Measurements from ENCODE around the gene XIAP.
"Not testable (repeated sequence)": the region's sequence is repeated elsewhere in the genome, so short reads cannot be mapped to it uniquely, and the experiment has no call there.

XIAP gene

DNA sequence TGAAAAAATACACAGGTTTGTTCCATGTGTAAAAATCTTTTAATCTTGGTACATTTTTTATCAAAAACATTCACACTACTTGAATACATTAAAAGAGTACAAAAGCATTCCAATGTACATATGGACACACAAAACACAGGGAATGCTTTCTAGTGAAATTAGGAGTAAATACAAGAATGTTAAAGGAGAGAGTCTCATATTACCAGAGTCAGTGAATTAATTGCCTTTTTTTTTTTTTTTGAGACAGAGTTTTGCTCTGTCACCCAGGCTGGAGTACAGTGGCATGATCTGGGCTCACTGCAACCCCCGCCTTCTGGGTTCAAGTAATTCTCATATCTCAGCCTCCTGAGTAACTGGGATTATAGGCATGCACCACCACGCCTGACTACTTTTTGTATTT, 17.0 kb downstream of the XIAP start:
- no peak for DNase-seq

DNA sequence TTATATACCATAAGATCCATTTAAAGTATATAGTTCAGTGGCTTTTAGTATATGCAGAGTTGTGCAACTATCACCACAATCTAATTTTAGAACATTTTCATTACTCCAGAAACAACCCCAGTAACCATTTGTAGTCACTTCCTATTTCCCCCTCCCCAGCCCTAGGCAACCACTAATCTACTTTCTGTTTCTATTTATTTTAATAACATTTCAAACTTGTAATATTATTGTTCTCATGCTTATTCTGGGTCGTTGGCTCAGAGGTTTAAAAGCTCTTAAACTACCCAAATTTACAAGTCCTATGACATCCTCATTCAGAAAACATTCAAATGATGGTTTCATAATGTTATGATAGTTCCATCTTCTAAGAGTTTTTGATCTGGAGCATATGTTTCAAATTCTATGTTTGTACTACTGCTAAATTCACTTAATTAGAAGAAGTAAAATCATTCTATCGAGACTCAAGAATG, 18.4 kb downstream of the XIAP start:
- DNase-seq, result peak; percentile 40

DNA sequence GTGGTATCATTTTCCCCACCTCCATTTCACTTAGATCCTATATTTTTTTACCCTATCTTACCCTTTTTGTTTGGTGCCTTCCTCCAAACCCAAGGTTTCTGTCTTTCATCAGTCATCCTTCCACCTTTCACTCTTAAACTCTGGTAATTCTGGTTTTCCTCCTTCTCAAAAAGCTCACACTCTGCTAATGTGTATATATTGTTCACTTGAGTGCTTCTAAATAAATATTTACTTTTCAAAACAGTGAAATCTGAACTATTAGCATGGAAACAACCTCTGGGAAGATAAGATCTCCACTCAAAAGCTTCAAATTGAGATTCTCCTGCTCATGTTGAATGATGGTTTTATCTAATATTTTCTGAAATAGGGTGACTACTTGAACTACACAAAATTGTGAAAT, 21.5 kb downstream of the XIAP start:
- DNase-seq, result no peak

DNA sequence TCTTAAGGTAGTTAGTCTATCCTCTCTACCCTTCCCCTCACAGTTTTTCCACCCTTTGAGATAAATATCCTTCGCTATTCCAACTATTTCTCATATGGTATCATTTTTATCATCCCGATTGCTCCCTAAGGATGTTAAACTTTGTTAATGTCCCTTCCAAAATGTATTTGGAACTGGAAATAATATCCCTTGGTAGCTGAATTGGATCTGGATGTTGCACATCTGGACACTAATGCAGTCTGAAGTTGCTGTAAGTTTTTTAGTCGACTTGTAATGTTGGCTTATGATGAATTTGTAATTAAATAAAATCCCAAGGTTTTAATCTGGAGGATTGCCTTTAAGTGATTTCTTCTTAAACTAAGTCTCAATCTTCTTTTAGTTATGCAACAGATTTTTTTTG, 22.5 kb downstream of the XIAP start:
- no peak for DNase-seq

DNA sequence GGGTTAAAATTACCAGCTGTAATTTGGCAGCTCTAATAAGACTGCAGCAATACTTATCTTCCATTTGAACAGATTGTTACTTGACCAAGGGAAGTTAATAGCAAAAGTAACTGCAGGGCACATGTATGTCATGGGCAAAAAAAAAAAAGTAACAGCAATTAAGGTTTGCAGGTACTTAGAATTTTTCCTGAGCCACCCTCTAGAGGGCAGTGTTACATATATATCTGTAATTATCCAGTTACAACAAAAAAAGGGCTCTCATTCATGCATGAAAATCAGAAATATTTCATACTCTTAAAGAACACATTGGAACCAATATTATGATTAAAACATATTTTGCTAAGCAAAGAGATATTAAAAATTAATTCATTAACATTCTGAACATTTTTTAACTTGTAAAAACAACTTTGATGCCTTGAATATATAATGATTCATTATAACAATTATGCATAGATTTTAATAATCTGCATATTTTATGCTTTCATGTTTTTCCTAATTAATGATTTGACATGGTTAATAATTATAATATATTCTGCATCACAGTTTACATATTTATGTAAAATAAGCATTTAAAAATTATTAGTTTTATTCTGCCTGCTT, 25.1 kb downstream of the XIAP start:
- peak; percentile 1 for DNase-seq

DNA sequence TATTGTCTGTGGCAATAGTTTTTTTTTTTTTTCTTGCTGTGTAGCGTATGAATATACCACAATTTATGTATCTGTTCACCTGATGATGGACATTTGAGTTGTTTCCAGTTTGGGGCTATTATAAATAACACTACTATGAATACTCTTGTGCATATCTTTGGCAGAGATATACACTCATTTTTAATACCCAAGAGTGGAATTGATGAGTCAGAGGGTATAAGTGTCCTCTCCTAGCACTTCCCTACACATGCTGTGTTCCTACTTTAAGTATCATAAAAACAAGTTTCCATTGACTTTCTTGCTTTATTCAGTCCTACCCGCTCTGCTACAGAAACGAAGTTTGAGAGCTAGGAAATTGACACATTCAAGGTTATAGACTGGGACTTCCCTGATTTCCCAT, 39.8 kb downstream of the XIAP start:
- no peak for DNase-seq

DNA sequence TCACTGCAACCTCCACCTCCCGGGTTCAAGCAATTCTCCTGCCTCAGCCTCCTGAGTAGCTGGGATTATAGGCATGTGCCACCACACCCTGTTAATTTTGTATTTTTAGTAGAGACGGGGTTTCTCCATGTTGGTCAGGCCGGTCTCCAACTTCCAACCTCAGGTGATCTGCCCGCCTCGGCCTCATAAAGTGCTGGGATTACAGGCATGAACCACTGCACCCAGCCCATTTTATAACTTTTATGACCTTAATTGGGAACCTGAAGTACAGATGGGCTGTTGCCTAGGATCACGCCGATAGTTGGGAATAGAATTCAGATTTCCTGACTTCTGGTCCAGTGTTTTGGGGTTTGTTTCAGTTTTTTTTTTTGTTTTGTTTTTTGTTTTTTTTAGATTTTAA, 43.4 kb downstream of the XIAP start:
- DNase-seq, result not testable (repeated sequence)

DNA sequence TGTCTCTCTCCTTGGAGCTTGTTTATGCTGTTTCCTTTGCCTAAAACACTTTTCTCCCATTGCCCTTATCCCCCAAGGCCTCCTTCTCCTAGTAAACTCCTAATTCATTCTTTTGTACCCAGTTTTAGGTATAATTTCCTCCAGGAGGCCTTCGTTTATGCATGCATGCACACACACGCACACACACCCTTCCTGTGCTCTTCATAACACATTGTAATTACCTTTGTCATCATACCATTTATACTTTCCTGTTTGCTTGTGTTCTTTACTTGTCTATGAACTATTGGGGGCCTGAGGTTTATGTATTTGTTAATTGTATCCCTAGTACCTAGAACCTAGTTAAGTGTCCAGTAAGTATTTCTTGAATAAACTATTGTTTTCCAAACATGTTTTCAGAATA, 45.5 kb downstream of the XIAP start:
- no peak for DNase-seq

DNA sequence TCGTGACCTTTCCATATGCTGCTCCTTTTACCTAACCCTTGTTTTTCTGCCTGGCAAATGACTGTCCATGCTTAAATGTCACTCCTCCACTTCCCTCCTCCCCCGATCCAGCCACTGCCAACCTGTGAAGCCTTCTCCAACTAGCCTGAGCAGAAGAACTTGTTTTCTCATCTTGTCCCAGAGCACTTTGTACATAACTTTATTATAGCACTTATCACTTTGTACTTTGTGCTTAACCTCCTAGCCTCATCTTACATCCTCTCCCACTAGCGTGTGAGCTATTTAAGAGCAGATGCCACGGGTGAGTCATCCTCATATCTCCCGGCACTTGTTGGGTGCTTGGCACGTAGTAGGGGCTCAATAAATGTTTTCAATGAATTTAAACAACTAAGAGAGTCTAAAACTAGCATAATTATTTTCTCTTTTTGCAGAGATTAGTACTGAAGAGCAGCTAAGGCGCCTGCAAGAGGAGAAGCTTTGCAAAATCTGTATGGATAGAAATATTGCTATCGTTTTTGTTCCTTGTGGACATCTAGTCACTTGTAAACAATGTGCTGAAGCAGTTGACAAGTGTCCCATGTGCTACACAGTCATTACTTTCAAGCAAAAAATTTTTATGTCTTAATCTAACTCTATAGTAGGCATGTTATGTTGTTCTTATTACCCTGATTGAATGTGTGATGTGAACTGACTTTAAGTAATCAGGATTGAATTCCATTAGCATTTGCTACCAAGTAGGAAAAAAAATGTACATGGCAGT, 46.9 kb downstream of the XIAP start:
- DNase-seq, result no peak

DNA sequence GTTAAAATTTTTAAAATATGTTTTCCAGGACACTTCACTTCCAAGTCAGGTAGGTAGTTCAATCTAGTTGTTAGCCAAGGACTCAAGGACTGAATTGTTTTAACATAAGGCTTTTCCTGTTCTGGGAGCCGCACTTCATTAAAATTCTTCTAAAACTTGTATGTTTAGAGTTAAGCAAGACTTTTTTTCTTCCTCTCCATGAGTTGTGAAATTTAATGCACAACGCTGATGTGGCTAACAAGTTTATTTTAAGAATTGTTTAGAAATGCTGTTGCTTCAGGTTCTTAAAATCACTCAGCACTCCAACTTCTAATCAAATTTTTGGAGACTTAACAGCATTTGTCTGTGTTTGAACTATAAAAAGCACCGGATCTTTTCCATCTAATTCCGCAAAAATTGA, 49.7 kb downstream of the XIAP start:
- peak; percentile 19 for DNase-seq

DNA sequence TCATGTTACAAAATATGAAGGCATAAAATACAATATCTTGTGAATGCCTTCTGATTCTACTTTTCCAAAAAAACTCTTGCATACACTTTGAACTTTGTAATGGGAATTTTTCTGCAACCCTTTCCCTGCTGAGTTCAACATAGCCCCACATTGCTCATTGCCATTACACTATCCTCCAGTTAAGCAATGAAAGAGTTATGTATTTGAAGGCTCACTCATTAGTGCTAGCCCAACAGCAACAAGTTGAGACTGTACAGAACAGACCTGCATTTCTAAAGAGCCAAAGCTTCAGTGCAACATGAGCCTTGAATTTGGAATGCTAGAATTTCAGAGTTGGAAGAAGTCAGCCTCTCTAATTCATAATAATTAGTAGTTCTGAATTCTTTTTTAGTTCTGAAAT, 57.2 kb downstream of the XIAP start:
- no peak for DNase-seq

DNA sequence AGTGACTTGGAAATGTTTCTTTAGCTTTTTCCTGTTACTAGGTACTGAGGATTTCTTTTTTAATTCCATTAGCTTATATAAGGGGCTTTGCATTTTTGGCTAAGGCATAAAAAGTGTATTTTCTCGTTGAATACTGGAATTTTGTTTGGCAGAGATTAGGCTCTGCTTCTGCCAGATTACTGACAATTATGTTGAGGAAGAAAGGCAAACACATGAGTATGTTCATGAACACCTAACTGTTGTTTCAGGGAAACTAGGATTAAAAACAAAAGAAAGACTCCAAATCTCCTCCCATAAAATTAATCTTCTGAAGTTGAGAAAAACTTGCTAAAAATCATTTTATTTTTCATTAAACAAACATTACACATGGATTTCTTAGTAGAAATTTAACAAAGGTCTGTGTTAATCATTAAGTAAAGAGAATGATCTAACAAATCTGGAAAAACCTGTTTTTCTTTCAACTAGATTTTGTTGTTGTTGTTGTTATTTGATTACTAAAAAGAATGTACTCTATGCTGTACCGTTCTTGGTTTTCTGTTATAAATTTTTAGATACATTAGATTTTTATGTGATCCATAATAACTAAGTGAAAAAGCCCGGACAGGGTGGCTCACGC, 58.4 kb downstream of the XIAP start:
- DNase-seq, result no peak

DNA sequence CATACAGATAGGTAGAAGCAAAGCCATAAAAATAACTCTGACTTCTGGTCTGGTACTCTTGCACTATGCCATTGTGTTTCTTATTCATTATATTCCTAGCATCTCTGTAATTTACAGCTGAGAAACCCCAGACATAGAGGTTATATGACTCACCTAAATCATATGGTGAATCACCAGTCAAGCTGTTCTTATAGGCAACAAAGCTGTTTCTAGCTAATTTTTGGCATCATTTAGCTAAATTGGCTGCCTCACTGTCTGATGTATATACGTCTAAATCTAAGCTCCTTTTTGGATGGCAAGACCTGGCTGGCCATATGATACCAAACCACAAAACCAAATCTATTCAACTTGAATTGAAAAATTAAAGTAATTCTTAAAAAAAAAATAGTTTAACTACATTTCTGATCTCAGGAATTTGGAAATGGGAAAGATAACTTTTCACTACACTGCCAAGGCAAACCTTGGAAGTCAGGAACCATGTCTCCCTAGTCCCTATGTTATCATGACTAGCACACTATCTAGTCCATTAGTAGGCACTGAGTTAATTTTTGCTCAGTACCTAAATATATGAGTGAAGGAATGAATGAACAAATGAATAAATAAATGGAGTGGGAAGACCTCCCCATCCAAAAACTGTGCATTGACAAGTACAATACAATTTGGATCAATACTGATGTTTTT, 60.4 kb downstream of the XIAP start:
- DNase-seq, result no peak

DNA sequence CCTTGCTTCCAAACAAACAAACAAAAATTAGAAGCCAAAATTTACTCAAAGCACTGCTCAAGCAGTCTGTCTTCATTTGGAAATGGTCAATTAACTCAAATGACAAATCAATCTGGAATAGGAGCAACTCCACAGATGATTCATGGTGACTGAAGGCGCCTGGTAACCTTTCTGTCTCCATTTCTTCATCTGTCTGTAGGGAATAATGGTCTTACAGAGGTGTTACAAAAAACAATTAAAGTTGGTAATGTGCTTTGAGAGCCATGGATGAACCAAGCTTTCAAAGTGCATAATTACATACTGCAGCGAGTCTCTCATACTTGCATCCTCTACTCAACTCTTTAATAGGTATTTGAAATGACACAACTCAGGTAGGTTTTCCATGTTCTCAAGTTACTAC, 63.4 kb downstream of the XIAP start:
- DNase-seq, result no peak

DNA sequence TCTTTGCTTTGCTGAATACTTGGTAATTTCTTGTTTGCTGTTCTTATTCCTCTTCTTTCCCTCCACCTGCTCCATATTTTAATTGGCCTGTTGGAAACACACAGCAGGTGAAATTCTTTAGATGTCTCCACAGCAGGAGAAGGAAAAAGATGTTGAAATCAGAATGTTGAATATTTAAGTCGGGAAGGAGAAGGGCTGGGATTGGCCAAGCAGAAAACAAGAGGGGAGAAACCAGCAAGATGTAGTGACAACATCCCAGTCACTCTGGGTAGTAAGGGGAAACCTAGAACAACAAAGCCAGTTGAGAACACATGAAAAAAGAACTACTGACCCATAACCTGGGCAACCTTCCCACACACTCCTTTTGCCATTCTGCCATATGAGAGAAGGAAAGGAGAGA, 64.3 kb downstream of the XIAP start:
- no peak for DNase-seq

DNA sequence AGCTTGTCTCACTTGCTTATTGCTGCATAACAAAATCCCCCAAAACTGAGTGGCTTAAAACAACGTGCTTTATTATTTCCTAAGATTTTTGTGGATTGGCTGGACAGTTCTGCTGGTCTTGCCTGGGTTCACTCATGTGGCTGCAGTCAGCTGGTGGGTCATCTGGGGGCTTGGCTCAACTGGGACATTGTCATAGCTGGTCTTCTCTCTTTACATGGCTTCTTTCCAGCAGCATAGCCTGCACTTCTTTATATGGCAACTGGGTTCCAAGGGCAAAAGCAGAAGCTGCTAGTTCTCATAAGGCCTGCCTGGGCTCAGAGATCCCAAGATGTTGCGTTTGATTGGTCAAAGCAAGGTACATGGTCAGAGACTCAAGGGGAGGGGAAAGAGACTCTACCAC, 68.0 kb downstream of the XIAP start:
- no peak for DNase-seq

DNA sequence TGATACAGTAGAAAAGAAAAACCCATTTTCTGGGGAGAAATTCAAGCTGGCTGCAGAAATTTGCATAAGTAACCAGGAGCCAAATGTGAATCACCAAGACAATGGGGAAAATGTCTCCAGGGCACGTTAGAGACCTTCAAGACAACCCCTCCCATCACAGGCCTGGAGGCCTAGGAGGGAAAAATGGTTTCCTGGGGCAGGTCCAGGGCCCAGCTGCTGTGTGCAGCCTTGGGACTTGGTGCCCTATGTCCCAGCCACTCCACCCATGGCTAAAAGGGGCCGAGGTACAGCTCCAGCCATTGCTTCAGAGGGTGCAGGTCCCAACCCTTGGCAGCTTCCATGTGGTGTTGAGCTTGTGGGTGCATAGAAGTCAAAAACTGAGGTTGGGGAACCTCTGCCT, 72.2 kb downstream of the XIAP start:
- not testable (repeated sequence) for DNase-seq

DNA sequence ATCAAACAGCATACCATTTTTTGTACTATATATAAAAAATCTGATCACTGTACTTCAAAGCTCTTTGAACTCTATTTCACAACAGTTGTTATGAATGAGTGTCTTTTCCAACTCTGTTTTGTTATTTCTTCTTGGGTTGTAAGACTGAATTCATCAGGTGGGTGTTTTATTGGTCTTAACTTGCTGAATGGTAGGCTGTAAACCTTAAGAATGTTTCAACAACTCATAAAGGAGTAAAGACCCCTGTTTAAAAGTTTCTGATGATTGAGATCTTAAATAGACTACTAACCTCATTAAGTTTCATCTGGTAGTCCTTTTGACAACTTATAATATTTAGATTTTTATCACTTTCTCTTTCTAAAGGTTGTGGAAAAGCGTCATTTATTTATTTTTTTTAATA, 83.2 kb downstream of the XIAP start:
- no peak for DNase-seq

DNA sequence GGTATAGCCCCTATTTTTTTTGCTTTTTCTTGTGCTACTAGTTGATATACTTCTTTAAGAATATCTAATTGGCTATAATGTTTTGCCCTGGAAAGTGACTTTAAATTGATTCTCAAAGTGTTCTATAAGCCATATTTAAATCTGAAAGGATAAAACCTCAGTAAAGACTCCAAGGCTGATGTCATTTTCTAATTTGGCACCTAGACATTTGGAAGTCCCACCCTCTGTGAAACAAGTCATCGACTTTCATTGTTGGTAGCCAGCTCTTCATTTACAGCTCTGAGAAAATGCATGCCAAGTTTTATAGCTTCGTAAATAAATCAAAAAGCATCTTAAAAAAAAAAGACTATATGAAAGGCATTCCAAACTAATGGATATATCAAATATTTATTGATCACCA, 83.6 kb downstream of the XIAP start:
- DNase-seq, result no peak

DNA sequence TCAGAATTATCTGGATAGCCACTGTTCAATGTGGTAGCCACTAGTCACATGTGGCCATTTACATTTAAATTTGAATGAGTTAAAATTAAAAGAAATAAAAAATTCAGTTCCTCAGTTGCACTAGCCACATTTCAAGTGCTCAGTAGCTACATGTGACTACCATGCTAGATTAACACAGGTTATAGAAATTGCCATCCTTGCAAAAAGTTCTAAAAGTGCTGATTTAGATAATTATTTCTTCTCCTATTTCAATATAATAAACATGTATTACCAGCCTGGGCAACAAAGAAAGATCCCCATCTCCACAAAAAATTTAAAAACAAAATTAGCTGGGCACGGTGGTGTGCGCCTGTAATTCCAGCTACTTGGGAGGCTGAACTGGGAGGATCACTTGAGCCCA, 90.0 kb downstream of the XIAP start:
- no peak for DNase-seq

DNA sequence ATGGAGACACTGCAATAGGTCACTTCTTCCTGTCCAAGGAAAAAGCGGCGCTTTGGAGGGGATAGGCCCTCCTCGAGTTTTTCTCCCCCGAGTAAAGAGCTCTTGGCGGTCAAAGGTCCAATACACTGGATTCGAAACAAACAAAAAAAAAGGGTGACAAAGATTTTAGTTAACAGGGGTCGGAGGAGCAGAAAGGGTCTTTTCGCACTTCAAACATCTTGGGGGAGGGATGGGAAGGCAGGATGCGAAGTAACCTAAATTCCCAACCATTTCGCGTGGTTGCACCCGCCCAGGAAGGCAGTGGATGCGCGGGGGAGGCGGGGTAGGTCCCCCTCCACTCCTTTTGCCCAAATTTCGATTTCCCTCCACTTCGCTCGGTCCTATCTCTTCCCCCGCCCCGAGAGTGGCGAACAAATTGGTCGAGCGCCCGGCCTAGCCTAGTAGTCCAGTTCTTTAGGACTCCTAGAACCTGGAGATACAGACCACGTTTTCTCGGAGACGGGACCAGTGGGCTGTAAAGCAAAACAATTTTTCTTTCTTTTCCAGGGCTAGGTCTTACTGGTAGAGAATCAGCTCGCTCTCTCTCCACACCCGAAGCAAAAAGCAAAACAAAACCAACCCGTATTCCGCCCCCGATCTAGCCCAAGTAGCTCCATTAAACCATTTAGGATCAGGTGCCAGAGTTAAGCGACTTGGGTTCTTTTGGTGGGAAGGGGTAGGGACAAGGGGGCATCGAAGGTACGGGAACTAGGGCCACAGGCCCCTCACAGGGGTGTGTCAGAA, 99.6 kb downstream of the XIAP start:
- DNase-seq, result no peak

DNA sequence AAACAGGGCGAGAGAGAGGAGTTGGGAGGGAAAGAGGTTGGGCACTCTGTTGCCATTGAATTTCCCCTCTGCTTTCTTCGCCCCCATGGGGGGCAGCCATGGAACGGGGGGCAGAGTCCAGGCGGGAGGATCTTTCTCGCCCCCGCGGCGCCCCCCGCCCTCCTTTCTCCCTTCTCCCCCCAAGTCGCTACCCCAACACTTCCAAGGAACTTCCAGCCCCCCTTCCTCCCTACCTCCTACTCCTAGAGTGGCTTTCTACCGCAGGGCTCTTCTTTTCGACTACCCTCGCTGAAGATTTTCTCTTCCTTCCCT, 101.1 kb downstream of the XIAP start:
- no peak for DNase-seq
